ENCODE results near the gene ARHGAP19.

Gene ARHGAP19

DNA sequence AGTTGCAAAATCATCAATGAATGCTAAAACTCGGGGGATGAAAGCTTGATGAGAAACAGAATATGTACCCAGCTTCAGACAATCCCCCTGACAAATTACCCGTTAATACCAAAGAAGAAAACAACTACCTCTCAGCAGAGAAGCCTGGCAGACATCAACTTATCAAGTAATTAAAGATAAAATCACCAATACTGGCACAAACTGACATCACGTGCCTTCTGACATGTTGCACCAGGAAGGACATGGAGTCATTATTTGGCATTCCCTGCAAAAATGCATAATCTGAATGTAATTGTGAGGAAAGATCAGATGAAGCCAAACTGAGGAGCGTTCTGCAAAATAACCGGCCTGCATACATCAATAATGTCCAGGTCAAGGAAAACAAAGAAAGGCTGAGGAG is 114.4 kb downstream of the ARHGAP19 start:
- in situ Hi-C loops (cut with HindIII; ENCODE audit: low pct_ligation_motif_present, low sequenced_read_pairs), result no loop called here

DNA sequence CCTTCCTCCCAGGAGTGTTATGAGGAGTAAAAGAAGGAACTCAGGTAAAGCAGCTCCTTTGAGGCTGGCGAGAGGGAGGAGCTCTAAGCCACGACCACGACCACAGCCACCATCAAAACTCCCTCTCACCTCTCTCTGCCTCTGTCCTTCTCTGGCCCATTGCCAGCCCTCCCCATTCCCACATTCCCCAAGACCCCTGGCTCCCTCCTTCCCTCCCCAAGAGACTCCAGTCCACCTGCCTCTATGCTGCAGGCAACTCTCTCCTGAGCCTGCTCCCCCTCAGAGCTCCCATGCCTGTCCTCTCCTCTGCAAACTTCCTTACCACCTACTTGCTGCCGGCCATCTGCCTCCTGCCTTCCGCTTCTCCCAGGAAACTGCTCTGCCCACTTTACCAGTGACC is 116.2 kb downstream of the ARHGAP19 start:
- Histone ChIP-seq H3K4me3 (ENCODE audit: low read depth, low read length) (no peak overlapping the region), H3K36me3 (replicated peaks) (no peaks in the 10 kb centered on the region), H3K27ac (no peak overlapping the region), H3K27me3 (replicated peaks) (peaks cover 15% of the 10 kb centered on the region)
- no peak for DNase-seq
- in situ Hi-C loops (cut with HindIII; ENCODE audit: low pct_ligation_motif_present, low sequenced_read_pairs), result no loop called here
- TF ChIP-seq, protein P1, sequence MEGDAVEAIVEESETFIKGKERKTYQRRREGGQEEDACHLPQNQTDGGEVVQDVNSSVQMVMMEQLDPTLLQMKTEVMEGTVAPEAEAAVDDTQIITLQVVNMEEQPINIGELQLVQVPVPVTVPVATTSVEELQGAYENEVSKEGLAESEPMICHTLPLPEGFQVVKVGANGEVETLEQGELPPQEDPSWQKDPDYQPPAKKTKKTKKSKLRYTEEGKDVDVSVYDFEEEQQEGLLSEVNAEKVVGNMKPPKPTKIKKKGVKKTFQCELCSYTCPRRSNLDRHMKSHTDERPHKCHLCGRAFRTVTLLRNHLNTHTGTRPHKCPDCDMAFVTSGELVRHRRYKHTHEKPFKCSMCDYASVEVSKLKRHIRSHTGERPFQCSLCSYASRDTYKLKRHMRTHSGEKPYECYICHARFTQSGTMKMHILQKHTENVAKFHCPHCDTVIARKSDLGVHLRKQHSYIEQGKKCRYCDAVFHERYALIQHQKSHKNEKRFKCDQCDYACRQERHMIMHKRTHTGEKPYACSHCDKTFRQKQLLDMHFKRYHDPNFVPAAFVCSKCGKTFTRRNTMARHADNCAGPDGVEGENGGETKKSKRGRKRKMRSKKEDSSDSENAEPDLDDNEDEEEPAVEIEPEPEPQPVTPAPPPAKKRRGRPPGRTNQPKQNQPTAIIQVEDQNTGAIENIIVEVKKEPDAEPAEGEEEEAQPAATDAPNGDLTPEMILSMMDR (IDR thresholded peaks at IDR 0.05; ENCODE audit: low read depth, low read length, missing control alignments), result no peak

More for the DNA sequence above, 114.4 kb downstream of the ARHGAP19 start:
- no peak for DNase-seq
- Histone ChIP-seq H3K36me3 (replicated peaks) (no peaks in the 10 kb centered on the region), H3K27me3 (replicated peaks) (peaks cover 14% of the 10 kb centered on the region), H3K4me3 (ENCODE audit: low read depth, low read length) (no peak overlapping the region), H3K27ac (no peak overlapping the region)
- TF ChIP-seq, protein P1 (IDR thresholded peaks at IDR 0.05; ENCODE audit: low read depth, low read length, missing control alignments), result no peak

DNA sequence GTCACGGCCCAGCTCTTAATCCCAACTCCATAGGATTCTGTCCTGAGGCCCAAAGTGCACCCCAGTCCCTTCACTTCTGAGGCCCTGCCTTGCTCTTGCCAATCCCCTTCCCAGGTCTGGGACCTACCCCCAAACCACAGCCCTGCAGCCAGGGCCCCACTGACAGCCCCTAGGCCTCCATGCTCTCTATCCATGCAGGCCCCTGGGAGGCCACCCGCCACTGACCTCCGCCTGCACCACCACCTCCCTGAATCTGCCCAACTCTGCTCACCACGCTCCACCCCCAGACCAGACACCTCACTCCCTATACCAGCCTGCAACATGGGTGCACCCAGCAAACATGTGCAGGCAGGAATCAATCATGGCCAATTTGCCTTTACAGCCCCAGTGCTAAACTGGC is 116.9 kb downstream of the ARHGAP19 start:
- Histone ChIP-seq H3K27me3 (replicated peaks) (peaks cover 15% of the 10 kb centered on the region), H3K4me3 (ENCODE audit: low read depth, low read length) (no peak overlapping the region)
- in situ Hi-C loops (cut with HindIII; ENCODE audit: low pct_ligation_motif_present, low sequenced_read_pairs), result no loop called here

DNA sequence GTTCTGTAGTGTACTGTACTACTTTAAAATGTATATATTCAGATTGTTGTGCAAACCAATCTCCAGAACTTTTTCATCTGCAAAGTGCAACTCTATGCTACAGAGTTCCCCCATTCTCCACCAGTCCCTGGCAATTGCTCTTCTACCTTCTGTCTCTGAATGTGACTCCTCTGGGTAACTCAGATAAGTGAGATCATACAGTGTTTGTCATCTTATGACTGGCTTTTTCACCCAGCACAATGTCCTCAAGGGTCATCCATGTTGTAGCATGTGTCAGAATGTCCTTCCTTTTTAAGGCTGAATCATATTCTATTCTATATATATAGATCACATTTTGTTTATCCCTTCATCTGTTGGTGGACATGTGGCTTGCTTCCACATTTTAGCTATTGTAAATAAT is 117.5 kb downstream of the ARHGAP19 start:
- no peak overlapping the region for H3K27ac ChIP-seq
- peaks cover 13% of the 10 kb centered on the region for H3K27me3 ChIP-seq (replicated peaks)
- H3K4me3 ChIP-seq (ENCODE audit: low read depth, low read length), result no peak overlapping the region
- in situ Hi-C loops (cut with HindIII; ENCODE audit: low pct_ligation_motif_present, low sequenced_read_pairs), result no loop called here
- DNase-seq, result no peak
- H3K36me3 ChIP-seq (replicated peaks), result no peaks in the 10 kb centered on the region
- TF ChIP-seq, protein P1 (IDR thresholded peaks at IDR 0.05; ENCODE audit: low read depth, low read length, missing control alignments), result no peak

More for the DNA sequence above, 116.9 kb downstream of the ARHGAP19 start:
- Histone ChIP-seq H3K36me3 (replicated peaks) (no peaks in the 10 kb centered on the region), H3K27ac (no peak overlapping the region)
- TF ChIP-seq, protein P1 (IDR thresholded peaks at IDR 0.05; ENCODE audit: low read depth, low read length, missing control alignments), result no peak
- no peak for DNase-seq

DNA sequence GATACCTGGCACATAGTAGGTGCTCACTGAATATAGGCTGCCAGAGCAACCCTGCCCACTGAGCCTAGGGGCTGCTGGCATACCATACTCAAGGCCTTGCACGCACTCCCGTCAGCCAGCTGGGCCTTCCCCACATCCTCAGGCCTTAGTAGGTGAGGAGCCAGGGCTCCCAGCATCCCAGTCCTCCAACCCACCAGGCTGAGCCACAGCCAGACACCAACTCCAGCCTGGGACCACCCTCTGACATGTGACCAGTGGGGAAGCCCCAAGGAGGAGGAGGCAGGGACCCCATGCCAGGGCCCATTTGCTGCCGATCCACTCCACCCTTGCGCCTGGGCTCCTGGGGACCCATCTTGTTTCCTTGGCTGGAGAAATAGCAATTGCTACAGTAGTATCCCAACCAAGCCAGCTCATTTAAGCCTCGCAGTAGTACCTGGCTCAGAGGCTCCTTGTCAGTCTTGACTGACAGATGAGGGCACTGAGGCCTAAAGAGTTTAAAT is 118.1 kb downstream of the ARHGAP19 start:
- peaks cover 11% of the 10 kb centered on the region for H3K27me3 ChIP-seq (replicated peaks)
- TF ChIP-seq, protein P1 (IDR thresholded peaks at IDR 0.05; ENCODE audit: low read depth, low read length, missing control alignments), result no peak
- in situ Hi-C loops (cut with HindIII; ENCODE audit: low pct_ligation_motif_present, low sequenced_read_pairs), result no loop called here
- H3K36me3 ChIP-seq (replicated peaks), result no peaks in the 10 kb centered on the region
- no peak for DNase-seq
- no peak overlapping the region for H3K4me3 ChIP-seq (ENCODE audit: low read depth, low read length)
- H3K27ac ChIP-seq, result no peak overlapping the region

DNA sequence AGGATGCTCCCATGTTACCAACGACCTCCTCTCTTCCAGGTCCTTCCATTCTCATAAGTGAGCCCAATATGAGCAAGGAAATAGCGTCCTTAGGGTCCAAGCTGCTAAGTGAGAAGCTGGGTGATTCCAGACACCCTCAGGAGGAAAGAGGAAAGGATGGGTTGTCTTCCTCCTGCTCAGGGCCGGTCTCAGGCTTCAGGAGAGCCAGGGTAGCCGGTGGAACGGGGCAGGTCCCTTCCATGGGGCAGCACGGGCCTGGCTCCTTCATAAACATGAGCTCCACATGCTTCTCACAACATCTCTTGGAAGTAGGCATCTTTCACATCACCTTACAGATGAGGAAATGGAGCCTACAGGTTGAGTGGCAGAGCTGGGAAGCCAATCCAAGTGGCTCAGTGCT is 119.4 kb downstream of the ARHGAP19 start:
- no peak overlapping the region for H3K27ac ChIP-seq
- TF ChIP-seq, protein P1 (IDR thresholded peaks at IDR 0.05; ENCODE audit: low read depth, low read length, missing control alignments), result no peak
- DNase-seq, result no peak
- no peak overlapping the region for H3K4me3 ChIP-seq (ENCODE audit: low read depth, low read length)
- no peaks in the 10 kb centered on the region for H3K36me3 ChIP-seq (replicated peaks)
- H3K27me3 ChIP-seq (replicated peaks), result peaks cover 6% of the 10 kb centered on the region
- in situ Hi-C loops (cut with HindIII; ENCODE audit: low pct_ligation_motif_present, low sequenced_read_pairs), result no loop called here
